HepG2 (cell line): ENCODE results near the gene LGALS4. TPM values are rescaled to one million over a fixed set of nuclear protein-coding genes. Genes with fewer than 3 reads are reported as not detected.

Source experiments
- ATAC-seq: fragments of 200-7000 bp; cut with Tn5 transposase; 3 replicates; pipeline ENCODE4 v1.9.1; 2020; ENCODE audit warnings: mild to moderate bottlenecking, moderate library complexity
- BruUV-seq: library from RNA; stranded (reverse); fragments of 400-500 nt; replicated peaks from 2 replicates; lab custom pipeline; 2021; lab: Mats Ljungman, UMichigan
- CTCF ChIA-PET: fragments of 300-600 bp; formaldehyde crosslinking; extraction: SDS; loops from one replicate; lab custom pipeline; 2021; ENCODE audit warnings: low total read pairs, inconsistent platforms, low intra/inter-chr PET ratio; lab: Yijun Ruan, JAX
- POLR2A ChIA-PET: fragments of 350-600 bp; sonication (Branson Sonifier 250); formaldehyde crosslinking; loops from one replicate; lab custom pipeline; 2020; ENCODE audit warnings: antibody characterized with exemption, inconsistent platforms; lab: Yijun Ruan, JAX
- DNase-seq: peaks from one replicate; pipeline ENCODE4 v3.0.0-alpha.2; 2015; ENCODE audit warnings: low spot score
- FAIRE-seq: peaks from 3 replicates; lab custom pipeline; 2011; peaks lifted over from hg19 to GRCh38; lab: Jason Lieb, UNC
- H2AFZ ChIP-seq: one replicate; pipeline ENCODE4 v1.6.1; 2011; ENCODE audit warnings: low read length, inconsistent platforms
- H3K27ac ChIP-seq: fragments of 300-600 bp; 3 replicates; pipeline ENCODE4 v1.8.0; 2011; ENCODE audit warnings: mixed run types, mild to moderate bottlenecking, mixed read lengths, low read length, inconsistent platforms; ENCODE audit not compliant: insufficient read depth; ENCODE audit errors: extremely low read length
- H3K27me3 ChIP-seq, 2 experiments: fragments of 200-600 bp in 1 of 2; 2 replicates in 1 of 2; 3 replicates in 1 of 2; pipeline versions ENCODE4 v1.6.0 to v1.8.0; 2011; ENCODE audit warnings: low read length in 2 of 2, mild to moderate bottlenecking in 2 of 2, moderate library complexity in 2 of 2, inconsistent platforms in 1 of 2; ENCODE audit not compliant: insufficient read depth in 2 of 2, control insufficient read depth in 1 of 2
- H3K36me3 ChIP-seq, 2 experiments: fragments of 200-600 bp in 1 of 2; replicated peaks in 1 of 2; 2 replicates in 1 of 2; 3 replicates in 1 of 2; pipeline versions ENCODE4 v1.5.1 to v1.8.0; 2011; ENCODE audit warnings: low read length in 2 of 2, inconsistent platforms in 1 of 2; ENCODE audit not compliant: insufficient read depth in 2 of 2, control insufficient read depth in 1 of 2
- H3K4me1 ChIP-seq: 2 replicates; pipeline ENCODE4 v1.5.1; 2012; ENCODE audit warnings: low read length, inconsistent platforms; ENCODE audit not compliant: insufficient read depth
- H3K4me2 ChIP-seq: 2 replicates; pipeline ENCODE4 v1.6.0; 2011; ENCODE audit warnings: low read depth, low read length, inconsistent platforms
- H3K4me3 ChIP-seq, 3 experiments: fragments of 200-600 bp in 1 of 3; sonication (generic), shearing (Covaris generic) in 1 of 3; replicated peaks in 1 of 3; 2 replicates each; pipeline ENCODE4 v1.5.1; 2011 to 2016; ENCODE audit warnings: low read length in 3 of 3, inconsistent platforms in 2 of 3, low read depth in 2 of 3, mild to moderate bottlenecking in 2 of 3, control low read depth in 1 of 3, mixed read lengths in 1 of 3; ENCODE audit not compliant: insufficient read depth in 1 of 3
- H3K79me2 ChIP-seq: one replicate; pipeline ENCODE4 v1.6.1; 2011; ENCODE audit warnings: low read length, inconsistent platforms; ENCODE audit not compliant: insufficient read depth
- H3K9ac ChIP-seq: 2 replicates; pipeline ENCODE4 v1.6.0; 2011; ENCODE audit warnings: mild to moderate bottlenecking, low read depth, low read length, inconsistent platforms; ENCODE audit not compliant: insufficient read depth
- H3K9me3 ChIP-seq: 2 replicates; pipeline ENCODE4 v1.5.1; 2012; ENCODE audit warnings: mild to moderate bottlenecking, low read length
- H4K20me1 ChIP-seq: 2 replicates; pipeline ENCODE4 v1.6.0; 2011; ENCODE audit warnings: inconsistent platforms, mild to moderate bottlenecking, low read length, moderate library complexity; ENCODE audit not compliant: insufficient read depth
- IRF1 ChIP-seq: sonication (generic); formaldehyde crosslinking; IDR thresholded peaks from 2 replicates; pipeline ENCODE4 v1.4.0; 2020; ENCODE audit warnings: low read depth, mild to moderate bottlenecking, missing genetic modification reagents
- MIXL1 ChIP-seq: IDR thresholded peaks from 2 replicates; pipeline ENCODE4 v1.6.1; 2016
- NFE2L2 ChIP-seq: fragments of 150-350 bp; IDR thresholded peaks from 2 replicates; pipeline ENCODE4 v1.6.1; 2014; ENCODE audit warnings: low read length
- REPIN1 ChIP-seq: sonication (generic); formaldehyde crosslinking; IDR thresholded peaks from 2 replicates; pipeline ENCODE4 v1.8.0; 2022; ENCODE audit warnings: missing genetic modification reagents, low read depth, mild to moderate bottlenecking, borderline replicate concordance
- SP5 ChIP-seq: IDR thresholded peaks from 2 replicates; pipeline ENCODE4 v1.6.1; 2016; ENCODE audit warnings: low read depth, borderline replicate concordance
- ZNF232 ChIP-seq: sonication (generic); formaldehyde crosslinking; IDR thresholded peaks from 2 replicates; pipeline ENCODE4 v1.4.0; 2020; ENCODE audit warnings: missing genetic modification reagents, borderline replicate concordance
- ZNF441 ChIP-seq: sonication (generic); formaldehyde crosslinking; IDR thresholded peaks from 2 replicates; pipeline ENCODE4 v1.7.0; 2021; ENCODE audit warnings: missing genetic modification reagents, borderline replicate concordance
- ZNF605 ChIP-seq: sonication (generic); formaldehyde crosslinking; IDR thresholded peaks from 2 replicates; pipeline ENCODE4 v1.8.0; 2022; ENCODE audit warnings: mild to moderate bottlenecking, missing genetic modification reagents
- ZNF672 ChIP-seq: sonication (generic); formaldehyde crosslinking; IDR thresholded peaks from 2 replicates; pipeline ENCODE4 v1.8.1; 2022; ENCODE audit warnings: missing genetic modification reagents
- ZNF776 ChIP-seq: sonication (generic); formaldehyde crosslinking; IDR thresholded peaks from 2 replicates; pipeline ENCODE4 v1.4.0; 2020; ENCODE audit warnings: mild to moderate bottlenecking, missing genetic modification reagents
- WGBS: methylation state at CpG from one replicate; pipeline ENCODE4 v1.1.6; 2017; ENCODE audit warnings: low lambda C conversion rate; 5-methylcytosine and 5-hydroxymethylcytosine counted together
- in situ Hi-C: cut with HindIII; loops from 2 replicates; pipeline ENCODE4 v1.10.0; 2017; ENCODE audit warnings: low pct_unique_long_range_greater_than_20kb; ENCODE audit not compliant: extremely low pct_ligation_motif_present
- intact Hi-C: fragments of 100-400 bp; cut with micrococcal nuclease; formaldehyde crosslinking; loops from one replicate; pipeline ENCODE4 v1.10.0; 2022; ENCODE audit not compliant: unreplicated experiment
- polyA plus RNA-seq, 8 experiments: library from polyadenylated mRNA; depleted of rRNA in 3 of 8; stranded (reverse) in 7 of 8; unstranded in 1 of 8; fragments of >200 nt; fragmentation: Illumina TruSeq in 4 of 8; extraction: Trizol in 4 of 8; gene quantifications; 2 replicates each; pipeline versions ENCODE4 v1.2.1 to v1.2.3, GENCODE V29; 2011 to 2016; ENCODE audit warnings: low read depth in 4 of 8, missing spikeins in 1 of 8, mixed read lengths in 1 of 8; ENCODE audit not compliant: insufficient read depth in 1 of 8
- total RNA-seq, 5 experiments: library from RNA; depleted of rRNA; stranded (reverse); fragments of >200 nt; fragmentation: Illumina TruSeq; extraction: Trizol; gene quantifications; 2 replicates each; pipeline ENCODE4 v1.2.3, GENCODE V29; 2016; ENCODE audit warnings: low read depth in 1 of 5

Gene LGALS4
- total and polyA plus RNA-seq, 2 of the 13 experiments (the other 11 are each of a cell fraction or from before 2014, with no cell fraction given): 0.24 to 0.71 TPM

- Histone ChIP-seq H3K4me1 (peaks cover 11% of the 10 kb centered on the region; the same call in 1 of the 2 replicates), H3K4me2 (no peak overlapping the region), H3K9me3 (no peaks in the 10 kb centered on the region), H2AFZ (no peak overlapping the region), H3K27me3 (no peaks in the 10 kb centered on the region), H3K36me3 (no peaks in the 10 kb centered on the region), H4K20me1 (no peaks in the 10 kb centered on the region), H3K27ac (no peak overlapping the region), H3K79me2 (no peaks in the 10 kb centered on the region), H3K4me3 (no peak overlapping the region), H3K9ac (no peak overlapping the region)
- ATAC-seq (no peak), DNase-seq (no peak), FAIRE-seq (no peak)
- no peak for TF ChIP-seq IRF1 (CRISPR knock-in tag)
- no peak for TF ChIP-seq ZNF605
- TF ChIP-seq MIXL1 (CRISPR knock-in tag): no peak
- TF ChIP-seq ZNF672 (CRISPR knock-in tag): no peak
- no peak for TF ChIP-seq SP5
- TF ChIP-seq ZNF441 (CRISPR knock-in tag): no peak
- no peak for TF ChIP-seq ZNF776
- no peak for TF ChIP-seq ZNF232 (CRISPR knock-in tag)
- TF ChIP-seq REPIN1 (CRISPR knock-in tag): no peak
- no peak for TF ChIP-seq NFE2L2
- CTCF ChIA-PET: no interaction called here
- intact Hi-C loops (no loop called here), in situ Hi-C loops (no loop called here)
- 72% methylated on average over 5 of the region's 5 CpGs for WGBS
- BruUV-seq: no TSS peak
- POLR2A ChIA-PET: interaction anchor here (1.8 to 2.2 kb wide), 2 partner anchors 19 to 31 kb away, joined by 4 to 10 read pairs; partner anchors contain the start of gene ECH1
Measured at GRCh38 chr19:38800577-38801347, 12.0 kb downstream of the LGALS4 start.
